Lung (tissue), 12 donors: ENCODE data around the gene KIAA1191. TPM values are rescaled to one million over a fixed set of nuclear protein-coding genes. Genes with fewer than 3 reads are reported as not detected.

ENCODE experiments used
- ATAC-seq: fragments of 200-7000 bp; cut with Tn5 transposase; one replicate; pipeline ENCODE4 v1.9.1; 2020; ENCODE audit warnings: moderate number of reproducible peaks; ENCODE audit not compliant: insufficient read depth, low FRiP score
- DNase-seq, 3 donors: peaks; one replicate each; pipeline ENCODE4 v3.0.0-alpha.2; 2013 to 2017
- H3K27ac ChIP-seq, 2 donors: one replicate each; pipeline ENCODE4 v1.5.1; 2013; ENCODE audit warnings: mild to moderate bottlenecking in 2 of 2, moderate library complexity in 2 of 2, control low read depth in 1 of 2, inconsistent platforms in 1 of 2, low read depth in 1 of 2, low read length in 1 of 2
- H3K27me3 ChIP-seq, 3 donors: one replicate each; pipeline ENCODE4 v1.5.1; 2013; ENCODE audit warnings: low read length in 2 of 3; ENCODE audit not compliant: control insufficient read depth in 3 of 3, insufficient read depth in 3 of 3
- H3K36me3 ChIP-seq, 4 donors: one replicate each; pipeline ENCODE4 v1.5.1; 2013; ENCODE audit warnings: low read length in 4 of 4, mild to moderate bottlenecking in 1 of 4, moderate library complexity in 1 of 4; ENCODE audit not compliant: control insufficient read depth in 4 of 4, insufficient read depth in 4 of 4
- H3K4me1 ChIP-seq, 5 donors: one replicate each; pipeline ENCODE4 v1.5.1; 2013; ENCODE audit warnings: low read length in 5 of 5, mild to moderate bottlenecking in 2 of 5, moderate library complexity in 1 of 5; ENCODE audit not compliant: control insufficient read depth in 5 of 5, insufficient read depth in 5 of 5
- H3K4me3 ChIP-seq: one replicate; pipeline ENCODE4 v1.5.1; 2013; ENCODE audit warnings: mild to moderate bottlenecking, control low read depth, moderate library complexity
- H3K9ac ChIP-seq, 2 donors: one replicate each; pipeline ENCODE4 v1.5.1; 2013; ENCODE audit warnings: low read length in 2 of 2, control low read depth in 1 of 2; ENCODE audit not compliant: insufficient read depth in 1 of 2
- H3K9me3 ChIP-seq, 4 donors: one replicate each; pipeline ENCODE4 v1.5.1; 2013; ENCODE audit warnings: low read length in 3 of 4, mild to moderate bottlenecking in 1 of 4, moderate library complexity in 1 of 4; ENCODE audit not compliant: control insufficient read depth in 4 of 4, insufficient read depth in 3 of 4
- WGBS, 2 donors: extraction: QIAGEN DNeasy Blood & Tissue Kit; methylation state at CpG; one replicate each; pipeline ENCODE4 v1.1.7; 2013; 5-methylcytosine and 5-hydroxymethylcytosine counted together
- polyA plus RNA-seq, 2 donors: library from polyadenylated mRNA; stranded (reverse); fragments of 200-250 nt; gene quantifications; one replicate each; pipeline ENCODE4 v1.2.1, GENCODE V29; 2013
- total RNA-seq, 2 donors: library from RNA; depleted of rRNA in 1 of 2; stranded (reverse); fragments of >200 nt in 1 of 2; gene quantifications; one replicate each; pipeline ENCODE4 v1.2.1, GENCODE V29; 2014 to 2021
- TF ChIP-seq, protein P1 (sequence below): IDR thresholded peaks from 2 replicates; pipeline ENCODE4 v1.5.1; 2012; ENCODE audit warnings: mild to moderate bottlenecking; ENCODE audit errors: control extremely low read depth, extremely low read depth
- donor health status: control.
- donor health status: control.
- donor health status: Bipolar disorder and iron deficiency.
- donor health status: healthy.
- donor health status: DM: yes; HTN: yes; CAD: no.

KIAA1191 gene
- total and polyA plus RNA-seq, 4 donors = 41.0 to 78.1 (median 61.8) TPM

DNA sequence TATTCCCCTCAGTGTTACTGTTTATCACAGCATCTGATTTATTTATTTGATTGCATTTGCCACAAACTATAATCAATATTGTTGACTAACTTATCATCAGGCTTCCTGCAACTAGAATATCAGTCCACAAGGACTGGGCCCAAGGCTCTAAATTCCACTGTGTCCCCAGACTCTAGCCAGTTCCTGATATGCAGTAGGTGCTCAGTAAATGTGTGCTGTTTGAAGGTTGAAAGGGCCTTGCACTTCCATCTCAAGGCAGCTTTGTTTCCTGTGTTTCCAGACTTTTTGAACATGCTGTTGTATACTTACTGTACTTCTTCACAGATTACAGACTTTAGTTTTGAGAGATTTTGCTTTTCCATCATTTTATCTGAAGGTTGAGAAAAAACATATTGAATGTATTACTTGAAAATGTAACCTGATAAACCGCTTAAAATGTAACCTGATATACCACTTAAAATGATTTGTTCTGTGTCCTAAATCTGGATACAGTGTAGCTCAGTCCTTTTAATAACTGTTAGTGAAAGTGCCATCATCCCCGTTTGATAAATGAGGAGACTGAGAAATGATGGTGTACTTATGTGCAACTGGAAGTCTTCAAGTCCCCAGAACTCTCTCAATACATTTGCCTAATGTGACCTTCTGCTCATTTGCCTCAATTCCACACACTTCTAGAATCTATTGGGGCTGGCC lies 18.7 kb downstream of the KIAA1191 start:
- 60 to 83% methylated on average over 2 of the region's 2 CpGs for WGBS, 2 donors
- Histone ChIP-seq H3K36me3 (peaks cover 14 to 32% (median 22%) of the 10 kb centered on the region in 4 donors), H3K27ac (no peak overlapping the region)

DNA sequence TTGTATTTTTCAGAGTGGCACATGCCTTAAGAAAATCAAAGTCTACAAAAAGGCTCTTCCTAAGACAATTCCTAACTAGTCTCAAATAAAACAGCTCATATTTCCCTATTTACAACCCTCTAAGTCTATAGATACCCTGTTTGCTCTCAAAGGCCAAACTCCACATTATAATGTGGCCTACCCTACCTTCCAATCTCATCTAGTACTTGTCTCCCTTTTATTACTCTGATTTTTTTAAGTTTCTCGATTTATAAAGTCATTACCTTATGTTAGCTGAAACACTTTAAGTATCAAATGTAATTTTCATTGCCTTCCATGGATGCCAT lies 19.4 kb downstream of the KIAA1191 start:
- WGBS, 2 donors = 85 to 97% methylated on average over 1 of the region's 1 CpG
- Histone ChIP-seq H3K27me3 (no peaks in the 10 kb centered on the region), H3K4me1 (no peaks in the 10 kb centered on the region), H3K9ac (no peak overlapping the region), H3K36me3 (peaks cover 6 to 31% (median 22%) of the 10 kb centered on the region in 4 donors), H3K4me3 (no peak overlapping the region), H3K9me3 (no peaks in the 10 kb centered on the region), H3K27ac (no peak overlapping the region)
- no peak for DNase-seq
- ATAC-seq = no peak
- TF ChIP-seq, protein P1, sequence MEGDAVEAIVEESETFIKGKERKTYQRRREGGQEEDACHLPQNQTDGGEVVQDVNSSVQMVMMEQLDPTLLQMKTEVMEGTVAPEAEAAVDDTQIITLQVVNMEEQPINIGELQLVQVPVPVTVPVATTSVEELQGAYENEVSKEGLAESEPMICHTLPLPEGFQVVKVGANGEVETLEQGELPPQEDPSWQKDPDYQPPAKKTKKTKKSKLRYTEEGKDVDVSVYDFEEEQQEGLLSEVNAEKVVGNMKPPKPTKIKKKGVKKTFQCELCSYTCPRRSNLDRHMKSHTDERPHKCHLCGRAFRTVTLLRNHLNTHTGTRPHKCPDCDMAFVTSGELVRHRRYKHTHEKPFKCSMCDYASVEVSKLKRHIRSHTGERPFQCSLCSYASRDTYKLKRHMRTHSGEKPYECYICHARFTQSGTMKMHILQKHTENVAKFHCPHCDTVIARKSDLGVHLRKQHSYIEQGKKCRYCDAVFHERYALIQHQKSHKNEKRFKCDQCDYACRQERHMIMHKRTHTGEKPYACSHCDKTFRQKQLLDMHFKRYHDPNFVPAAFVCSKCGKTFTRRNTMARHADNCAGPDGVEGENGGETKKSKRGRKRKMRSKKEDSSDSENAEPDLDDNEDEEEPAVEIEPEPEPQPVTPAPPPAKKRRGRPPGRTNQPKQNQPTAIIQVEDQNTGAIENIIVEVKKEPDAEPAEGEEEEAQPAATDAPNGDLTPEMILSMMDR = no peak

More for the DNA sequence above, 18.7 kb downstream of the KIAA1191 start:
- H3K9ac ChIP-seq = no peak overlapping the region
- DNase-seq (no peak), ATAC-seq (no peak)
- no peaks in the 10 kb centered on the region for H3K27me3 ChIP-seq
- no peak overlapping the region for H3K4me3 ChIP-seq
- TF ChIP-seq, protein P1 = no peak
- no peaks in the 10 kb centered on the region for H3K4me1 ChIP-seq
- H3K9me3 ChIP-seq = no peaks in the 10 kb centered on the region

DNA sequence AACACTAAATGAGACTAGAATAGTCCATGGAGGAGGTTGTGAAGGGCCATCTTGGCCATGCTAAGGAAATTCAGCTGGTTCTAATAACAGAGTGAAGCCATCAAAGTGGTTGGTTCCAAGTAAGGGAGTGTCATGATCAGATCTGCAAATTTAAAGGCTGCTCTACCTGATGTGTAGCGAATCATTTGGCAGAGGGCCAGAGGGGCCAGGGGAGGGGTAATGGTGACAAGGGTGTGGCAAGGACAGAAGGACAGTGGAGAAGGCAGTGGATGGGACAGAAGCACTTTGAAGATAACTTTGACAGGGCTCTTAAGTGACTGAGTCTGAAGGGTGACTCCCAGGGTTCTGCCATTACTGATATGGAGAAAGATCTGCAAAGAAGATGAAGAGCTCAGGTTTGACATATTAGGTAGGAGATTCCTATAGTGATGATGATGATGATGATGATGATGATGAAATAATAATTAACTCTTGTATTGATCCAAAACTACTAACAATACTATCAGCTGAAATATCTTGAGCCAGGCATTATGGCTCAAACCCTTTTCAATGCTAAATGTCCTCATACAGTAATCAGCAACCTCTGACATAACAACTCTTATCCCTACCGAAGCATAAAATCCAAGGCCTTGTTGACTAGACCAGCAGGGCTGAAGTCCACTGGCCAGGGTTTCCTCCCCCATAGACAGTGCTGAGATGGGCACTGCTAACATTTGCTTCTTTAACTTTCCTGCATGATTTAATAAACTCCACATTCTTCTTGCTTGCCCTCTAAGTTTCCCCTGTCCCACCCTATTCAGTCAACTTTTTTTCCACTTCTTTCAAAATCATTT lies 20.0 kb downstream of the KIAA1191 start:
- H3K4me1 ChIP-seq = no peaks in the 10 kb centered on the region
- H3K36me3 ChIP-seq = peaks cover 10 to 32% (median 23%) of the 10 kb centered on the region in 4 donors
- TF ChIP-seq, protein P1 = no peak
- 70 to 92% methylated on average over 2 of the region's 2 CpGs for WGBS, 2 donors
- no peak for DNase-seq
- no peak overlapping the region for H3K9ac ChIP-seq
- no peak overlapping the region for H3K27ac ChIP-seq
- H3K4me3 ChIP-seq = no peak overlapping the region
- no peaks in the 10 kb centered on the region for H3K9me3 ChIP-seq
- no peak for ATAC-seq
- no peaks in the 10 kb centered on the region for H3K27me3 ChIP-seq
